CD4-positive, alpha-beta T cell (primary cell): Measurements from ENCODE around the gene SERTAD3. TPM values are rescaled to one million over a fixed set of nuclear protein-coding genes. Genes with fewer than 3 reads are reported as not detected.
"Not testable (repeated sequence)": the region's sequence is repeated elsewhere in the genome, so short reads cannot be mapped to it uniquely, and the experiment has no call there.

Source experiments
- ATAC-seq: fragments of 200-7000 bp; cut with Tn5 transposase; one replicate; pipeline ENCODE4 v1.10.0; 2022; ENCODE audit warnings: mild to moderate bottlenecking; ENCODE audit not compliant: poor library complexity
- CTCF ChIA-PET: fragments of 350-600 bp; sonication (Branson Sonifier 250); formaldehyde crosslinking; loops from one replicate; lab custom pipeline; 2021; ENCODE audit warnings: antibody characterized with exemption, inconsistent platforms; lab: Charles Lee
- POLR2A ChIA-PET: fragments of 350-600 bp; sonication (Branson Sonifier 250); formaldehyde crosslinking; loops from one replicate; lab custom pipeline; 2021; ENCODE audit warnings: antibody characterized with exemption, inconsistent platforms; lab: Charles Lee
- DNase-seq, 14 experiments: peaks; one replicate each; pipeline ENCODE4 v3.0.0-alpha.2; 2013 to 2020; ENCODE audit warnings: mixed read lengths in 2 of 14
- H3K27ac ChIP-seq, 2 donors: one replicate each; pipeline versions ENCODE4 v1.5.1 to v1.7.0; 2013; ENCODE audit warnings: low read length in 2 of 2, low read depth in 1 of 2, mild to moderate bottlenecking in 1 of 2
- H3K27me3 ChIP-seq, 2 experiments: 1 replicate in 1 of 2; 2 replicates in 1 of 2; pipeline versions ENCODE4 v1.6.1 to v1.7.0; 2013; ENCODE audit warnings: low read length in 2 of 2, control low read depth in 1 of 2, mild to moderate bottlenecking in 1 of 2, moderate library complexity in 1 of 2; ENCODE audit not compliant: insufficient read depth in 2 of 2, control insufficient read depth in 1 of 2
- H3K36me3 ChIP-seq: one replicate; pipeline ENCODE4 v1.6.1; 2013; ENCODE audit warnings: low read length, control low read depth; ENCODE audit not compliant: insufficient read depth
- H3K4me1 ChIP-seq: one replicate; pipeline ENCODE4 v1.6.1; 2013; ENCODE audit warnings: low read length, control low read depth; ENCODE audit not compliant: insufficient read depth
- H3K4me3 ChIP-seq: one replicate; pipeline ENCODE4 v1.5.1; 2013; ENCODE audit warnings: mild to moderate bottlenecking, low read length, moderate library complexity
- H3K9me3 ChIP-seq, 2 experiments: 1 replicate in 1 of 2; 2 replicates in 1 of 2; pipeline versions ENCODE4 v1.6.1 to v1.7.0; 2013; ENCODE audit warnings: low read length in 2 of 2, mild to moderate bottlenecking in 2 of 2, control low read depth in 1 of 2, moderate library complexity in 1 of 2; ENCODE audit not compliant: control insufficient read depth in 1 of 2, insufficient read depth in 1 of 2
- H3K27ac Mint-ChIP-seq: one replicate; pipeline ENCODE4 v1.8.0; 2020; ENCODE audit warnings: mixed read lengths
- H3K27me3 Mint-ChIP-seq: one replicate; pipeline ENCODE4 v1.8.0; 2021; ENCODE audit warnings: mixed read lengths
- H3K36me3 Mint-ChIP-seq: one replicate; pipeline ENCODE4 v1.8.0; 2021; ENCODE audit warnings: low read depth, mixed read lengths
- H3K4me1 Mint-ChIP-seq: one replicate; pipeline ENCODE4 v1.8.0; 2021; ENCODE audit warnings: low read depth, mixed read lengths
- H3K4me3 Mint-ChIP-seq: one replicate; pipeline ENCODE4 v1.8.0; 2020; ENCODE audit warnings: mild to moderate bottlenecking, mixed read lengths
- H3K9me3 Mint-ChIP-seq: one replicate; pipeline ENCODE4 v1.8.0; 2020; ENCODE audit warnings: mixed read lengths
- CTCF ChIP-seq: fragments of 200-600 bp; IDR thresholded peaks from one replicate; pipeline ENCODE4 v1.8.0; 2022; ENCODE audit warnings: antibody characterized with exemption, mild to moderate bottlenecking
- intact Hi-C, 2 experiments: fragments of 100-400 bp; cut with DNase I in 1 of 2; cut with micrococcal nuclease in 1 of 2; formaldehyde crosslinking; loops; one replicate each; pipeline versions ENCODE4 v1.15.1 to v1.9.0; 2023 to 2025; cut with DNase I, micrococcal nuclease
- total RNA-seq, 174 experiments: library from RNA in 2 of 174; stranded (reverse) in 2 of 174; gene quantifications; one replicate each; pipeline ENCODE4 v1.2.3 and lab custom pipeline; 2021 to 2026

SERTAD3 gene
- total RNA-seq, 2 experiments from 2014 or later = 17.4 to 19.2 TPM

GRCh38 chr19:40431698-40432097, 12.4 kb downstream of the SERTAD3 start:
- ATAC-seq (no peak), DNase-seq (no peak)
- intact Hi-C loops = no loop called here
- ChIA-PET POLR2A (interaction anchor here (4.2 kb wide), 1 partner anchor 12 kb away, joined by 23 read pairs; the partner anchor contains the start of gene SERTAD3), CTCF (no interaction called here)
- H3K27me3 ChIP-seq = no peaks in the 10 kb centered on the region
- TF ChIP-seq CTCF = no peak
- Mint-ChIP-seq H3K4me3 (no peak overlapping the region), H3K4me1 (peaks cover 14% of the 10 kb centered on the region), H3K27ac (no peak overlapping the region), H3K36me3 (peaks cover 4% of the 10 kb centered on the region), H3K27me3 (no peaks in the 10 kb centered on the region), H3K9me3 (no peaks in the 10 kb centered on the region)
- no peak overlapping the region for H3K4me3 ChIP-seq
- no peaks in the 10 kb centered on the region for H3K9me3 ChIP-seq
- no peaks in the 10 kb centered on the region for H3K36me3 ChIP-seq
- no peak overlapping the region for H3K27ac ChIP-seq
- H3K4me1 ChIP-seq = peaks cover 15% of the 10 kb centered on the region

GRCh38 chr19:40430242-40430641, 13.9 kb downstream of the SERTAD3 start:
- H3K27ac ChIP-seq, H3K4me3 ChIP-seq, H3K27me3 ChIP-seq, H3K9me3 Mint-ChIP-seq, H3K4me3 Mint-ChIP-seq, DNase-seq, ATAC-seq, H3K9me3 ChIP-seq, H3K36me3 Mint-ChIP-seq, H3K27me3 Mint-ChIP-seq, intact Hi-C loops, H3K27ac Mint-ChIP-seq, H3K36me3 ChIP-seq: not testable (repeated sequence)
- CTCF ChIA-PET = interaction anchor here (1.2 kb wide), 1 partner anchor 10 kb away, joined by 3 read pairs; no protein-coding TSS in a partner anchor
- POLR2A ChIA-PET = interaction anchor here (0.7 to 4.2 kb wide), 2 partner anchors 13 to 15 kb away, joined by 3 to 23 read pairs; partner anchors contain the start of gene SERTAD3
- peaks cover 18% of the 10 kb centered on the region for H3K4me1 Mint-ChIP-seq
- H3K4me1 ChIP-seq = peaks cover 21% of the 10 kb centered on the region

GRCh38 chr19:40428197-40428596, 15.9 kb downstream of the SERTAD3 start:
- Mint-ChIP-seq H3K36me3 (peaks cover 16% of the 10 kb centered on the region), H3K4me1 (peaks cover 24% of the 10 kb centered on the region)
- ATAC-seq, H3K4me3 Mint-ChIP-seq, H3K9me3 Mint-ChIP-seq, POLR2A ChIA-PET, H3K27me3 ChIP-seq, H3K27ac ChIP-seq, H3K36me3 ChIP-seq, H3K27ac Mint-ChIP-seq, H3K27me3 Mint-ChIP-seq, DNase-seq, H3K4me3 ChIP-seq, CTCF ChIA-PET, H3K9me3 ChIP-seq: not testable (repeated sequence)
- peaks cover 27% of the 10 kb centered on the region for H3K4me1 ChIP-seq
- intact Hi-C loops = loop anchor here in 1 of 2 experiments (5.0 to 10.0 kb wide), 2 partner anchors 141 to 593 kb away; partner anchors contain the start of genes AKT2 and DYRK1B

- H3K27me3 ChIP-seq = no peaks in the 10 kb centered on the region
- H3K27ac ChIP-seq = peak within 1 kb of the TSS; percentile 90
- H3K9me3 ChIP-seq = no peaks in the 10 kb centered on the region
- ChIA-PET POLR2A (interaction anchor here (0.6 to 6.3 kb wide), 18 partner anchors 8 to 838 kb away, joined by 3 to 71 read pairs (median 5); partner anchors contain the start of genes AKT2, BLVRB, C19orf47 and HNRNPUL1), CTCF (interaction anchor here (2.3 to 2.4 kb wide), 2 partner anchors 15 to 39 kb away, joined by 7 to 14 read pairs; partner anchors contain the start of gene BLVRB)
- H3K4me3 Mint-ChIP-seq = peak within 1 kb of the TSS; percentile 99
- peak; percentile 89 for ATAC-seq
- H3K27me3 Mint-ChIP-seq = no peaks in the 10 kb centered on the region
- H3K4me1 Mint-ChIP-seq = peaks cover 36% of the 10 kb centered on the region
- peaks cover 11% of the 10 kb centered on the region for H3K36me3 ChIP-seq
- DNase-seq = peak; percentile 100
- no peaks in the 10 kb centered on the region for H3K9me3 Mint-ChIP-seq
- peak; percentile 67 for TF ChIP-seq CTCF
- intact Hi-C loops = loop anchor here (1.0 to 10.0 kb wide), 7 partner anchors 15 to 591 kb away; partner anchors contain the start of genes AKT2 (in 1 of the 2), DYRK1B (in 1 of the 2), SERTAD3 (in 1 of the 2) and SPTBN4 (in 1 of the 2)
- H3K4me3 ChIP-seq = peak within 1 kb of the TSS; percentile 89
- H3K4me1 ChIP-seq = peaks cover 45% of the 10 kb centered on the region
- H3K27ac Mint-ChIP-seq = peak within 1 kb of the TSS; percentile 91
- peaks cover 23% of the 10 kb centered on the region for H3K36me3 Mint-ChIP-seq
Observed at GRCh38 chr19:40425450-40426287, 18.5 kb downstream of the SERTAD3 start, which contains the start of gene SERTAD1. SERTAD1 (minus strand) TSS chr19:40425992; CDS start chr19:40423546, 2,446 bp downstream.
